Neural crest cell (in vitro differentiated cells): ENCODE measurements around the gene LINC00237. TPM values are rescaled to one million over a fixed set of nuclear protein-coding genes. Genes with fewer than 3 reads are reported as not detected.
A peak's percentile ranks its signal among the peaks of the same experiment; 100 is the strongest.

Source experiments
- DNase-seq: peaks from one replicate; pipeline ENCODE4 v3.0.0; 2021; ENCODE audit warnings: low read depth, mixed read lengths, low spot score
- H3K27ac Mint-ChIP-seq: one replicate; pipeline ENCODE4 v1.8.0; 2021; ENCODE audit warnings: mild to moderate bottlenecking, mixed read lengths; ENCODE audit not compliant: unreplicated experiment
- H3K27me3 Mint-ChIP-seq: 2 replicates; pipeline ENCODE4 v1.8.0; 2021; ENCODE audit warnings: low read depth, mild to moderate bottlenecking, mixed read lengths
- H3K36me3 Mint-ChIP-seq: 2 replicates; pipeline ENCODE4 v1.8.0; 2021; ENCODE audit warnings: low read depth, mild to moderate bottlenecking, mixed read lengths
- H3K4me1 Mint-ChIP-seq: 2 replicates; pipeline ENCODE4 v1.8.0; 2021; ENCODE audit warnings: mixed read lengths
- H3K4me3 Mint-ChIP-seq: one replicate; pipeline ENCODE4 v1.8.0; 2021; ENCODE audit warnings: mild to moderate bottlenecking, mixed read lengths
- H3K9me3 Mint-ChIP-seq: 2 replicates; pipeline ENCODE4 v1.8.0; 2021; ENCODE audit warnings: mixed read lengths
- CTCF ChIP-seq: fragments of 200-600 bp; sonication (generic); conservative IDR thresholded peaks from 2 replicates; pipeline ENCODE4 v1.5.0; 2021; ENCODE audit warnings: antibody characterized with exemption, mild to moderate bottlenecking
- total RNA-seq: library from RNA; stranded (reverse); gene quantifications from 2 replicates; pipeline ENCODE4 v1.2.1, GENCODE V29; 2021

The LINC00237 gene
- total RNA-seq, 1 donor from 2014 or later = not detected

- H3K27me3 Mint-ChIP-seq = peaks cover 100% of the 10 kb centered on the region
- no peak for DNase-seq
- no peak overlapping the region for H3K27ac Mint-ChIP-seq
- no peak for TF ChIP-seq CTCF
- peaks cover 21% of the 10 kb centered on the region for H3K4me1 Mint-ChIP-seq
- no peaks in the 10 kb centered on the region for H3K9me3 Mint-ChIP-seq
- H3K4me3 Mint-ChIP-seq = peak overlapping the region; percentile 27
- no peaks in the 10 kb centered on the region for H3K36me3 Mint-ChIP-seq
These were observed 558 bp downstream of the LINC00237 start for GRCh38 chr20:21105429-21106170.

GRCh38 chr20:21104921-21105320 is 1.2 kb downstream of the LINC00237 start:
- H3K27me3 Mint-ChIP-seq = peaks cover 100% of the 10 kb centered on the region
- no peak overlapping the region for H3K4me3 Mint-ChIP-seq
- H3K36me3 Mint-ChIP-seq = no peaks in the 10 kb centered on the region
- no peak for DNase-seq
- no peaks in the 10 kb centered on the region for H3K9me3 Mint-ChIP-seq
- TF ChIP-seq CTCF = no peak
- no peak overlapping the region for H3K27ac Mint-ChIP-seq
- peaks cover 28% of the 10 kb centered on the region for H3K4me1 Mint-ChIP-seq

GRCh38 chr20:21104466-21104761 is 1.7 kb downstream of the LINC00237 start:
- DNase-seq = no peak
- no peak overlapping the region for H3K4me3 Mint-ChIP-seq
- H3K9me3 Mint-ChIP-seq = no peaks in the 10 kb centered on the region
- H3K36me3 Mint-ChIP-seq = no peaks in the 10 kb centered on the region
- no peak overlapping the region for H3K27ac Mint-ChIP-seq
- peaks cover 100% of the 10 kb centered on the region for H3K27me3 Mint-ChIP-seq
- H3K4me1 Mint-ChIP-seq = peaks cover 32% of the 10 kb centered on the region
- no peak for TF ChIP-seq CTCF

GRCh38 chr20:21103582-21104465 is 2.3 kb downstream of the LINC00237 start:
- H3K27me3 Mint-ChIP-seq = peaks cover 100% of the 10 kb centered on the region
- H3K4me3 Mint-ChIP-seq = peak overlapping the region; percentile 57
- no peak for DNase-seq
- no peaks in the 10 kb centered on the region for H3K36me3 Mint-ChIP-seq
- no peak for TF ChIP-seq CTCF
- peaks cover 32% of the 10 kb centered on the region for H3K4me1 Mint-ChIP-seq
- H3K9me3 Mint-ChIP-seq = no peaks in the 10 kb centered on the region
- H3K27ac Mint-ChIP-seq = no peak overlapping the region

GRCh38 chr20:21102603-21103311 is 3.4 kb downstream of the LINC00237 start:
- peaks cover 100% of the 10 kb centered on the region for H3K27me3 Mint-ChIP-seq
- no peaks in the 10 kb centered on the region for H3K36me3 Mint-ChIP-seq
- TF ChIP-seq CTCF = no peak
- no peaks in the 10 kb centered on the region for H3K9me3 Mint-ChIP-seq
- peaks cover 32% of the 10 kb centered on the region for H3K4me1 Mint-ChIP-seq
- DNase-seq = no peak
- H3K4me3 Mint-ChIP-seq = peak overlapping the region; percentile 85
- no peak overlapping the region for H3K27ac Mint-ChIP-seq
